Endothelial cell of umbilical vein (primary cell): ENCODE results near the gene TOPORS. TPM values are rescaled to one million over a fixed set of nuclear protein-coding genes. Genes with fewer than 3 reads are reported as not detected.

Experiments used
- BruUV-seq: library from RNA; stranded (reverse); fragments of 400-500 nt; replicated peaks from 2 replicates; lab custom pipeline; 2021; lab: Mats Ljungman, UMichigan
- CTCF ChIA-PET: fragments of 300-600, 350-600 bp; sonication (Branson Sonifier 250); formaldehyde crosslinking; loops from one replicate; lab custom pipeline; 2021; ENCODE audit warnings: antibody characterized with exemption, inconsistent platforms; lab: Charles Lee
- POLR2A ChIA-PET: fragments of 300-600, 350-600 bp; sonication (Branson Sonifier 250); formaldehyde crosslinking; loops from one replicate; lab custom pipeline; 2021; ENCODE audit warnings: antibody characterized with exemption, inconsistent platforms; lab: Charles Lee
- DNase-seq: peaks from one replicate; pipeline ENCODE4 v3.0.0-alpha.2; 2011; ENCODE audit warnings: low read depth, low spot score
- FAIRE-seq: peaks from 2 replicates; lab custom pipeline; 2011; peaks lifted over from hg19 to GRCh38; lab: Jason Lieb, UNC
- H2AFZ ChIP-seq: 2 replicates; pipeline ENCODE4 v1.6.0; 2012; ENCODE audit warnings: low read depth, low read length, control low read depth, inconsistent platforms
- H3K27ac ChIP-seq: 2 replicates; pipeline ENCODE4 v1.5.1; 2011; ENCODE audit warnings: low read depth, mild to moderate bottlenecking, control low read depth, low read length, moderate library complexity; ENCODE audit not compliant: insufficient read depth
- H3K27me3 ChIP-seq, 2 experiments: 2 replicates each; pipeline versions ENCODE4 v1.6.0 to v1.6.1; 2011; ENCODE audit warnings: low read length in 2 of 2, mixed read lengths in 1 of 2; ENCODE audit not compliant: control insufficient read depth in 2 of 2, insufficient read depth in 2 of 2
- H3K36me3 ChIP-seq, 2 experiments: 2 replicates in 1 of 2; 3 replicates in 1 of 2; pipeline ENCODE4 v1.5.1; 2011; ENCODE audit warnings: low read length in 2 of 2, mild to moderate bottlenecking in 1 of 2, moderate library complexity in 1 of 2; ENCODE audit not compliant: control insufficient read depth in 2 of 2, insufficient read depth in 2 of 2; ENCODE audit errors: extremely low read depth in 1 of 2
- H3K4me1 ChIP-seq: 3 replicates; pipeline ENCODE4 v1.5.1; 2011; ENCODE audit warnings: mild to moderate bottlenecking, low read length; ENCODE audit not compliant: control insufficient read depth, insufficient read depth; ENCODE audit errors: extremely low read depth
- H3K4me2 ChIP-seq: 2 replicates; pipeline ENCODE4 v1.6.1; 2011; ENCODE audit warnings: low read length, control low read depth, mixed read lengths; ENCODE audit not compliant: insufficient read depth
- H3K4me3 ChIP-seq, 3 experiments: fragments of 200-600 bp in 1 of 3; sonication (generic), shearing (Covaris generic) in 1 of 3; replicated peaks in 1 of 3; 2 replicates each; pipeline ENCODE4 v1.5.1; 2011 to 2016; ENCODE audit warnings: control low read depth in 3 of 3, low read length in 3 of 3, mild to moderate bottlenecking in 2 of 3, inconsistent platforms in 1 of 3, low read depth in 1 of 3, moderate library complexity in 1 of 3; ENCODE audit not compliant: insufficient read depth in 1 of 3
- H3K79me2 ChIP-seq: 2 replicates; pipeline ENCODE4 v1.6.0; 2012; ENCODE audit warnings: low read length, inconsistent platforms; ENCODE audit not compliant: control insufficient read depth, insufficient read depth
- H3K9ac ChIP-seq: replicated peaks from 2 replicates; pipeline ENCODE3; 2011; ENCODE audit warnings: low read length, control low read depth; ENCODE audit not compliant: insufficient read depth; ENCODE audit errors: extremely low read depth
- H3K9me1 ChIP-seq: replicated peaks from 3 replicates; pipeline ENCODE4 v1.6.0; 2011; ENCODE audit warnings: mild to moderate bottlenecking, low read length; ENCODE audit not compliant: control insufficient read depth, insufficient read depth; ENCODE audit errors: extremely low read depth
- H3K9me3 ChIP-seq: replicated peaks from 2 replicates; pipeline ENCODE4 v1.5.1; 2012; ENCODE audit warnings: low read length, inconsistent platforms; ENCODE audit not compliant: control insufficient read depth, insufficient read depth
- H4K20me1 ChIP-seq: replicated peaks from 2 replicates; pipeline ENCODE3; 2011; ENCODE audit warnings: mild to moderate bottlenecking, low read length; ENCODE audit not compliant: control insufficient read depth, insufficient read depth; ENCODE audit errors: extremely low read depth
- EZH2 ChIP-seq: IDR thresholded peaks from 2 replicates; pipeline ENCODE4 v1.6.1; 2012; ENCODE audit warnings: borderline replicate concordance, low read depth, mild to moderate bottlenecking, moderate library complexity, low read length, inconsistent platforms; ENCODE audit not compliant: severe bottlenecking
- FOS ChIP-seq: IDR thresholded peaks from 2 replicates; pipeline ENCODE4 v1.6.1; 2011; ENCODE audit warnings: mild to moderate bottlenecking, low read length, moderate library complexity, borderline replicate concordance; ENCODE audit not compliant: insufficient read depth
- GATA2 ChIP-seq: IDR thresholded peaks from 2 replicates; pipeline ENCODE4 v1.7.0; 2011; ENCODE audit warnings: low read depth, mild to moderate bottlenecking, moderate library complexity, mixed read lengths, low read length; ENCODE audit not compliant: insufficient read length, insufficient read depth
- JUN ChIP-seq: IDR thresholded peaks from 2 replicates; pipeline ENCODE4 v1.6.1; 2011; ENCODE audit warnings: borderline replicate concordance, low read depth; ENCODE audit not compliant: insufficient read length, insufficient read depth
- MYC ChIP-seq: IDR thresholded peaks from one replicate; pipeline ENCODE4 v1.6.1; 2011; ENCODE audit warnings: mild to moderate bottlenecking, low read depth, low read length
- POLR2A ChIP-seq: IDR thresholded peaks from 2 replicates; pipeline ENCODE4 v1.6.1; 2012; ENCODE audit warnings: low read depth, mild to moderate bottlenecking, control low read depth, low read length
- dilution Hi-C: fragments of 300-500 bp; cut with MboI; formaldehyde crosslinking; loops from one replicate; pipeline ENCODE4 v1.15.0; 2019; ENCODE audit warnings: low sequenced_read_pairs; ENCODE audit not compliant: extremely low pct_ligation_motif_present
- intact Hi-C: fragments of 100-400 bp; cut with micrococcal nuclease; formaldehyde crosslinking; loops from one replicate; pipeline ENCODE4 v1.10.0; 2022
- polyA plus RNA-seq, 4 experiments: library from polyadenylated mRNA; depleted of rRNA in 3 of 4; stranded (reverse) in 3 of 4; unstranded in 1 of 4; fragments of >200 nt; gene quantifications; 2 replicates each; pipeline versions ENCODE4 v1.2.1 to v1.2.3, GENCODE V29; 2011 to 2012; ENCODE audit warnings: missing spikeins in 1 of 4
- total RNA-seq: library from RNA; stranded (reverse); gene quantifications from 2 replicates; pipeline ENCODE4 v1.2.3, GENCODE V29; 2021
- TF ChIP-seq, protein P1 (sequence below), 2 donors: IDR thresholded peaks; 1 replicate in 1 of 2; 2 replicates in 1 of 2; pipeline ENCODE4 v1.5.1; 2011; ENCODE audit warnings: low read length in 2 of 2, mild to moderate bottlenecking in 2 of 2, moderate library complexity in 2 of 2, control low read depth in 1 of 2, inconsistent platforms in 1 of 2, low read depth in 1 of 2; ENCODE audit not compliant: insufficient read depth in 1 of 2; ENCODE audit errors: extremely low read depth in 1 of 2

The TOPORS gene
- total and polyA plus RNA-seq, 2 donors (not counting 3 experiments of a cell fraction or from before 2014, with no cell fraction given) = 6.1 to 16.2 TPM

GRCh38 chr9:32584784-32585183, 32.4 kb upstream of the TOPORS start:
- Histone ChIP-seq H3K4me1 (peaks cover 9% of the 10 kb centered on the region), H3K4me3 (no peak overlapping the region), H3K27me3 (peaks cover 4 to 14% of the 10 kb centered on the region in 2 experiments), H3K79me2 (no peaks in the 10 kb centered on the region), H3K9me1 (no peaks in the 10 kb centered on the region), H3K27ac (peak overlapping the region; percentile 20), H3K9ac (no peak overlapping the region), H3K4me2 (peak overlapping the region; percentile 8), H3K36me3 (no peaks in the 10 kb centered on the region), H4K20me1 (no peaks in the 10 kb centered on the region), H3K9me3 (no peaks in the 10 kb centered on the region), H2AFZ (no peak overlapping the region)
- FAIRE-seq = no peak
- dilution Hi-C loops = no loop called here
- CTCF ChIA-PET = interaction anchor here (13.1 to 20.3 kb wide), 2 partner anchors 207 to 386 kb away, joined by 705 to 1384 read pairs; no protein-coding TSS in a partner anchor
- POLR2A ChIA-PET = no interaction called here
- TF ChIP-seq FOS (no peak), POLR2A (no peak), JUN (peak; percentile 52)
- DNase-seq = peak; percentile 67
- intact Hi-C loops = loop anchor here (5.0 to 10.0 kb wide), 3 partner anchors 120 to 643 kb away; no protein-coding TSS in a partner anchor
- no TSS peak for BruUV-seq

GRCh38 chr9:32581512-32582143, 29.2 kb upstream of the TOPORS start:
- no peak overlapping the region for H3K9ac ChIP-seq
- BruUV-seq = no TSS peak
- H3K4me2 ChIP-seq = peak overlapping the region; percentile 12
- dilution Hi-C loops (no loop called here), intact Hi-C loops (loop anchor here (1.0 to 10.0 kb wide), 5 partner anchors 55 to 646 kb away; partner anchors contain the start of gene RIGI)
- H2AFZ ChIP-seq = no peak overlapping the region
- no peaks in the 10 kb centered on the region for H3K36me3 ChIP-seq
- ChIA-PET POLR2A (no interaction called here), CTCF (interaction anchor here (0.7 to 20.3 kb wide), 34 partner anchors 9 to 645 kb away, joined by 3 to 1384 read pairs (median 4); partner anchors contain the start of genes ACO1, NDUFB6, RIGI and SMIM27)
- no peak overlapping the region for H3K4me3 ChIP-seq
- peak; percentile 73 for DNase-seq
- no peaks in the 10 kb centered on the region for H4K20me1 ChIP-seq
- peaks cover 9% of the 10 kb centered on the region for H3K4me1 ChIP-seq
- H3K9me3 ChIP-seq = no peaks in the 10 kb centered on the region
- no peak overlapping the region for H3K27ac ChIP-seq
- H3K27me3 ChIP-seq = peaks cover 8 to 10% of the 10 kb centered on the region in 2 experiments
- peak; percentile 58 for FAIRE-seq
- H3K79me2 ChIP-seq = no peaks in the 10 kb centered on the region
- TF ChIP-seq EZH2 (no peak), FOS (no peak), JUN (no peak), POLR2A (no peak), MYC (no peak), GATA2 (no peak)
- TF ChIP-seq, protein P1, sequence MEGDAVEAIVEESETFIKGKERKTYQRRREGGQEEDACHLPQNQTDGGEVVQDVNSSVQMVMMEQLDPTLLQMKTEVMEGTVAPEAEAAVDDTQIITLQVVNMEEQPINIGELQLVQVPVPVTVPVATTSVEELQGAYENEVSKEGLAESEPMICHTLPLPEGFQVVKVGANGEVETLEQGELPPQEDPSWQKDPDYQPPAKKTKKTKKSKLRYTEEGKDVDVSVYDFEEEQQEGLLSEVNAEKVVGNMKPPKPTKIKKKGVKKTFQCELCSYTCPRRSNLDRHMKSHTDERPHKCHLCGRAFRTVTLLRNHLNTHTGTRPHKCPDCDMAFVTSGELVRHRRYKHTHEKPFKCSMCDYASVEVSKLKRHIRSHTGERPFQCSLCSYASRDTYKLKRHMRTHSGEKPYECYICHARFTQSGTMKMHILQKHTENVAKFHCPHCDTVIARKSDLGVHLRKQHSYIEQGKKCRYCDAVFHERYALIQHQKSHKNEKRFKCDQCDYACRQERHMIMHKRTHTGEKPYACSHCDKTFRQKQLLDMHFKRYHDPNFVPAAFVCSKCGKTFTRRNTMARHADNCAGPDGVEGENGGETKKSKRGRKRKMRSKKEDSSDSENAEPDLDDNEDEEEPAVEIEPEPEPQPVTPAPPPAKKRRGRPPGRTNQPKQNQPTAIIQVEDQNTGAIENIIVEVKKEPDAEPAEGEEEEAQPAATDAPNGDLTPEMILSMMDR (IDR thresholded peaks at IDR 0.05; ENCODE audit: extremely low read depth in 1 of 2, insufficient read depth in 1 of 2, low read depth in 1 of 2, low read length in 2 of 2) = peak; percentile 50 to 60
- H3K9me1 ChIP-seq = no peaks in the 10 kb centered on the region
